GM12878 (cell line): ENCODE data around the gene DGKQ.

Source experiments
- MAX ChIP-seq: IDR thresholded peaks from 2 replicates; pipeline ENCODE4 v1.6.1; 2012; ENCODE audit warnings: low read depth, low read length, improper control_type of control experiment
- RB1 ChIP-seq: fragments of 450-650 bp; formaldehyde crosslinking; IDR thresholded peaks from 2 replicates; pipeline ENCODE4 v1.6.1; 2017; ENCODE audit warnings: mild to moderate bottlenecking, borderline replicate concordance
- USF2 ChIP-seq: IDR thresholded peaks from 2 replicates; pipeline ENCODE4 v1.6.1; 2011; ENCODE audit warnings: low read depth, low read length, improper control_type of control experiment, borderline replicate concordance
- TF ChIP-seq, protein P1 (sequence below), 3 experiments: IDR thresholded peaks in 2 of 3; conservative IDR thresholded peaks in 1 of 3; 2 replicates each; pipeline ENCODE4 v1.5.1; 2011; ENCODE audit warnings: low read depth in 3 of 3, low read length in 3 of 3, mild to moderate bottlenecking in 3 of 3, control low read depth in 2 of 3, moderate library complexity in 2 of 3, inconsistent platforms in 1 of 3, mixed read lengths in 1 of 3; ENCODE audit not compliant: control insufficient read depth in 2 of 3, insufficient read depth in 1 of 3; ENCODE audit errors: extremely low read depth in 1 of 3
- TF ChIP-seq, protein P2 (sequence below): fragments of 450-650 bp; formaldehyde crosslinking; IDR thresholded peaks from 2 replicates; pipeline ENCODE4 v1.4.0; 2020; ENCODE audit warnings: mild to moderate bottlenecking, moderate library complexity
- TF ChIP-seq, protein P3 (sequence below): IDR thresholded peaks from 2 replicates; pipeline ENCODE4 v1.6.1; 2011; ENCODE audit warnings: borderline replicate concordance, low read depth, mild to moderate bottlenecking, moderate library complexity, mixed read lengths, low read length; ENCODE audit not compliant: insufficient read depth; ENCODE audit errors: extremely low read length

- TF ChIP-seq, protein P1, sequence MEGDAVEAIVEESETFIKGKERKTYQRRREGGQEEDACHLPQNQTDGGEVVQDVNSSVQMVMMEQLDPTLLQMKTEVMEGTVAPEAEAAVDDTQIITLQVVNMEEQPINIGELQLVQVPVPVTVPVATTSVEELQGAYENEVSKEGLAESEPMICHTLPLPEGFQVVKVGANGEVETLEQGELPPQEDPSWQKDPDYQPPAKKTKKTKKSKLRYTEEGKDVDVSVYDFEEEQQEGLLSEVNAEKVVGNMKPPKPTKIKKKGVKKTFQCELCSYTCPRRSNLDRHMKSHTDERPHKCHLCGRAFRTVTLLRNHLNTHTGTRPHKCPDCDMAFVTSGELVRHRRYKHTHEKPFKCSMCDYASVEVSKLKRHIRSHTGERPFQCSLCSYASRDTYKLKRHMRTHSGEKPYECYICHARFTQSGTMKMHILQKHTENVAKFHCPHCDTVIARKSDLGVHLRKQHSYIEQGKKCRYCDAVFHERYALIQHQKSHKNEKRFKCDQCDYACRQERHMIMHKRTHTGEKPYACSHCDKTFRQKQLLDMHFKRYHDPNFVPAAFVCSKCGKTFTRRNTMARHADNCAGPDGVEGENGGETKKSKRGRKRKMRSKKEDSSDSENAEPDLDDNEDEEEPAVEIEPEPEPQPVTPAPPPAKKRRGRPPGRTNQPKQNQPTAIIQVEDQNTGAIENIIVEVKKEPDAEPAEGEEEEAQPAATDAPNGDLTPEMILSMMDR (IDR thresholded peaks at IDR 0.05 in 2 of 3, conservative IDR thresholded peaks at IDR 0.05 in 1 of 3; ENCODE audit: control insufficient read depth in 2 of 3, extremely low read depth in 1 of 3, insufficient read depth in 1 of 3, low read depth in 3 of 3, low read length in 3 of 3): no peak
- TF ChIP-seq, protein P2, sequence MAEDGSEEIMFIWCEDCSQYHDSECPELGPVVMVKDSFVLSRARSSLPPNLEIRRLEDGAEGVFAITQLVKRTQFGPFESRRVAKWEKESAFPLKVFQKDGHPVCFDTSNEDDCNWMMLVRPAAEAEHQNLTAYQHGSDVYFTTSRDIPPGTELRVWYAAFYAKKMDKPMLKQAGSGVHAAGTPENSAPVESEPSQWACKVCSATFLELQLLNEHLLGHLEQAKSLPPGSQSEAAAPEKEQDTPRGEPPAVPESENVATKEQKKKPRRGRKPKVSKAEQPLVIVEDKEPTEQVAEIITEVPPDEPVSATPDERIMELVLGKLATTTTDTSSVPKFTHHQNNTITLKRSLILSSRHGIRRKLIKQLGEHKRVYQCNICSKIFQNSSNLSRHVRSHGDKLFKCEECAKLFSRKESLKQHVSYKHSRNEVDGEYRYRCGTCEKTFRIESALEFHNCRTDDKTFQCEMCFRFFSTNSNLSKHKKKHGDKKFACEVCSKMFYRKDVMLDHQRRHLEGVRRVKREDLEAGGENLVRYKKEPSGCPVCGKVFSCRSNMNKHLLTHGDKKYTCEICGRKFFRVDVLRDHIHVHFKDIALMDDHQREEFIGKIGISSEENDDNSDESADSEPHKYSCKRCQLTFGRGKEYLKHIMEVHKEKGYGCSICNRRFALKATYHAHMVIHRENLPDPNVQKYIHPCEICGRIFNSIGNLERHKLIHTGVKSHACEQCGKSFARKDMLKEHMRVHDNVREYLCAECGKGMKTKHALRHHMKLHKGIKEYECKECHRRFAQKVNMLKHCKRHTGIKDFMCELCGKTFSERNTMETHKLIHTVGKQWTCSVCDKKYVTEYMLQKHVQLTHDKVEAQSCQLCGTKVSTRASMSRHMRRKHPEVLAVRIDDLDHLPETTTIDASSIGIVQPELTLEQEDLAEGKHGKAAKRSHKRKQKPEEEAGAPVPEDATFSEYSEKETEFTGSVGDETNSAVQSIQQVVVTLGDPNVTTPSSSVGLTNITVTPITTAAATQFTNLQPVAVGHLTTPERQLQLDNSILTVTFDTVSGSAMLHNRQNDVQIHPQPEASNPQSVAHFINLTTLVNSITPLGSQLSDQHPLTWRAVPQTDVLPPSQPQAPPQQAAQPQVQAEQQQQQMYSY (CRISPR knock-in tag): no peak
- TF ChIP-seq USF2 (no peak), MAX (no peak), RB1 (no peak)
- TF ChIP-seq, protein P3, sequence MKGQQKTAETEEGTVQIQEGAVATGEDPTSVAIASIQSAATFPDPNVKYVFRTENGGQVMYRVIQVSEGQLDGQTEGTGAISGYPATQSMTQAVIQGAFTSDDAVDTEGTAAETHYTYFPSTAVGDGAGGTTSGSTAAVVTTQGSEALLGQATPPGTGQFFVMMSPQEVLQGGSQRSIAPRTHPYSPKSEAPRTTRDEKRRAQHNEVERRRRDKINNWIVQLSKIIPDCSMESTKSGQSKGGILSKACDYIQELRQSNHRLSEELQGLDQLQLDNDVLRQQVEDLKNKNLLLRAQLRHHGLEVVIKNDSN: no peak
Observed at GRCh38 chr4:993111-994029, 20.0 kb upstream of the DGKQ start, which contains the start of gene SLC26A1.
